Measurements from ENCODE around the gene SPARCL1. TPM values are rescaled to one million over a fixed set of nuclear protein-coding genes. Genes with fewer than 3 reads are reported as not detected.

The SPARCL1 gene
- total RNA-seq, 1 donor from 2014 or later: 302 TPM

DNA sequence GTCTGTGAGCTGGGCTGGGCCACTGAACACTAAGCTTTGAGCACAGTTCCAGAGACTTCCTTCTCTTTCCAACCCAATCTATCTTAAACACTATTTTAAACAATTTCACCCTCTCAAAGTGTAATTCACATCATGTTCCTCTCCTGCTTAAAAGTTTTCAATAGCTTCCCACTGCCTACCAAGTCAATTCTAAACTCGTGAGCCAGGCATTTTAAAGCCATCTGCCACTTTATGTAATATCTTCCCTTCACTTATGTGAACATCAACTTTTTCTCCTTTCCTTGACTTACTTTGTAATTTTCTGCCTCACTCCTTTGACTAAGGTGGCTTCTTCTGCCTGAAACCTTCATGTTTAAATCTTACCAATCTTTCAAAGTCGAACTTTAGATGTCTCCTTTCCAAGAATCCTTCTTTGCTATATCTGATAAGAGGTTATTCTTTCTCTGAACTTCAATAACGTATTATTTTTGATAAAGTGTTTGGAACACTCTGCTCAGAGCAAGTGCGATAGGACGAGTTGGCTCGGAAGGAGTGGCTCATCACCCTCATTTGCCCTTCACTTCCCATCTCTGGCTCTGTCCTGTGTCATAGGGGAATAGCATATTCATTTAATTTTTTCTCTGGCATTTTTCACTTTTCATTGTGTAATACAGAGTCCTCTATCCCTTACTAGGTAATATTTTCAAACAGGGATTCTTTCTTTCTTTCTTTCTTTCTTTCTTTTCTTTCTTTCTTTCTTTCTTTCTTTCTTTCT lies 13.0 kb upstream of the SPARCL1 start:
- no peak for DNase-seq (ENCODE audit: low spot score)

DNA sequence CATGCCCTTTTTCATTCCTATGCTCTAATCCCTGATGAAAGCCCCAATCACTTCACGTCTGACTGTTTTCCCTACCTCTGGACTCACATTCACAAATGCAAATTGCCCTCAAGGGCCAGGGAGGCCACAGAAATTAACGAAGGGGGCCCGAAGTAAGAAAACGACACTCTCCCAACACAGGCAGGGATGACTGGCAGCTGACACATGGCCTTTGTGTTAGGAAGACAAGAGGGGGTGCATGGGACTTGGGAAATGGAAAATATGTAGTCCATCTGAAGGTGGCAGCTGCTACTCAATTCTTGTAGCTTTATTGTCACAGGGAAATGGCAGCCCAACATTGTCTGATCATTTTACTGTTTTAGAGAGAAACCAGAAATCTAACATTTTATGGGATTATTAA lies 12.3 kb upstream of the SPARCL1 start:
- DNase-seq (ENCODE audit: low spot score): no peak

DNA sequence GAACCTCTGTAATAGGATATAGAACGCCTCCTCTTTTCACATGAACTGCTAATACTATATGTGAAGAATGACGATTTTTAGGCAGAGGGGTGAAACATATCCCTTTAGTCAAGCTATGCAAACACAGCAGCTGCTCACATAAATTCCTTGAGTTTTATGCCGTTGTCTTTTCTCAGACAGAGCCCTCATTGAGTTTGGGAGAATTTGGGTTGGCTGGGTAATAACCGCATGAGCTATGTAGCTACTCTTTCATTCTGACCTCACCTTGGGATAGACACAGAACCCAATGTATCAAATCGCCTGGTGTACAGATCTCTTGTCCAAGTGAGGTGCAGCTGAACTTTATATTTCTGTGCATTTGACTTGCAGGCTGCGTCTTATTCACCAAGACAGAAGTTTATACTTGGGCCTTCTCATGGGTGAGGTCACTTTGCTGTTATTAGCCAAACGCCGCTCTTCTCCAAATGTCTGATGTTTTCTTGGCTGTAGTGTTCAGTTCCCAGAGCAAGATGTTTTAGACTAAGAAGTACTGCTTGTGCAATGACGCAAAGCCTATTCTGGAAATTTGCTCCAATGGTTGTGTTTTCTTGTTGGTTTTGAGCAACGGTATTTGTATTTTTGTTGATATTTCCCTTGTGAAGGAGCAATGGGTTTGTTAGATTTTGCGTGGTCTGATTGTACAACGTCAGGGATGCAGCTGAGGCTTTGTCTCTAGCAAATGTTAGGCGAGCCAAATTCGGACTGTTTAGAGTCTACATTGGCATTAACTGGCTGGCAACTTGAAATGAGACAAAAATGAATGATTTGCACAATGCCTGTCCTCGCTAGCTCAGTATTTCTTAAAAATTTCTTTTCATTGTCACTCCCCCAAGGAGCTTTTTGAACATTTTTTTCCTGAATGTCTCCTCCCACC lies 11.2 kb upstream of the SPARCL1 start:
- DNase-seq (ENCODE audit: low spot score): no peak

DNA sequence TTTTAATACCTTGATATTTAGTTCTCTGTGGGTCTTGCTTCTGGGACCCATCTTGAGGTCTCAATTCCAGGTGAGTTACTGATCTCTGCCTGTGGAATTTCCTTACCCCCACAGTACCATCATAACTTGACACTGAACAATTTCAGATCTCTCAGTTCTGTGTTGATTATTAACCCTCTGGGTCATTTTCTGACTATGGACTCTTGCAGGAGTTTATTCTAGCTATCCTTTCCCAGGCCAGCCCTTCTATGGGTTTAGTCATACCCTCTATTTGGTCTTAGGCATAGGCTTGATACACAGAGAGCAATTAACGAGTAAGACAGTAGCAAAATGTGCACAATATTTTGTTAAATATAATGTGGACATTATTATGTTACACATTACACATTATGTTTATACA lies 3.7 kb upstream of the SPARCL1 start:
- DNase-seq (ENCODE audit: low spot score): no peak

DNA sequence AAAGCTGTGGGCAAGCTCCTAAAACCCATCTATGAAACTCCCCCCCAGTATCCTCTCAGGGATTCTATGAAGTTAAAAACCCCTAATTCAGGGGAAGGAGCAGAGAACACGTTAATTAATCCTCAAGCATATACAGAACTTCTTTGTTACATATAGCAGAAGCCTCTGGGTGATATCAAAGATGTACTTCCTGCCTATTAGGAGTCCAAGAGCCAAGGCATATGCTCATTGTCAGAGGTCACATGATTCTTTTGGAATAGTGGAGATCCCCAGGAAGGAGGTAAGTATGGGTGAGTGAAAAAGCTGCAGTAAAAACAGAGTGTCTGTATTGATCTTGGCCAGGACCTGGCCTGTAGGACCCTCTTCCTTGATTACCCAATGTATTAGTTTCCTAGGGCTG lies 2.9 kb upstream of the SPARCL1 start:
- DNase-seq (ENCODE audit: low spot score): no peak

DNA sequence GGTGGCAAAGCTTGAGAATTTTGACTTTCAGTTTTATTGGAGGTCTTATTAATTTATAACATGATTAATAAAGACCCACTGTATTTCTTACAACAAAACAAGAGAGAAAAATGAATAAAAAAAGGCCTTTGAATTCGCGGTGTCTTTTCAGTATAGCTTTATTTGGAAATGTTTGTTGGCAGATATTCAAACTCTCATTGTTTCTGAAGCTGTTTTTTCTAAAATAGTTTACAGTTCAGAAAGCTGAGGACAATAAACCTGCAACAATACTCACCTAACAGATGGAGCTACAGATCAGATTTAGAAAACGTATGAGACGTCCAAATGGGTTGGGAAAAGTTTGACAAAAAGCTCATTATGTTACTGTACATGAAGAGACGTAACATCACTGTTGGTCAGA lies 2.4 kb upstream of the SPARCL1 start:
- no peak for DNase-seq (ENCODE audit: low spot score)

DNA sequence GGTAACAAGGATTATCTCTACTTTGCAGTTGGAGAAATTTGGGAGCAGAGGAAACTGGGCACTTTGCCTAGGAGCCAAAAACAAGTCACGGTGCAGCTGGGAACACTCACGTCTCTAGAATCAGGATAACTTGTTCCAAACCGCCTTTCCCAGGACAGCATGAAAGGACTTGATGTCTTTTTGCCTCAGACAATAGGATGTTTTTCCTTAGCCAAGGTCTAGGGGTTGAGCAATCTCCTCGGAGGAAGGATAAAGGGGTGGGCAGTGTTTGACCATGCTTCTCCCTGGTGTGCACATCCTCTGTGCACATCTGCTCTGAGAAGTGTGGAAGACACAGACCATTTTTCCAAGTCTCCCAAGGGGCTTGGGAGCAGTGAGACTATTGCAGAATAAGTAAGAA lies 1.7 kb upstream of the SPARCL1 start:
- DNase-seq (ENCODE audit: low spot score): no peak

DNA sequence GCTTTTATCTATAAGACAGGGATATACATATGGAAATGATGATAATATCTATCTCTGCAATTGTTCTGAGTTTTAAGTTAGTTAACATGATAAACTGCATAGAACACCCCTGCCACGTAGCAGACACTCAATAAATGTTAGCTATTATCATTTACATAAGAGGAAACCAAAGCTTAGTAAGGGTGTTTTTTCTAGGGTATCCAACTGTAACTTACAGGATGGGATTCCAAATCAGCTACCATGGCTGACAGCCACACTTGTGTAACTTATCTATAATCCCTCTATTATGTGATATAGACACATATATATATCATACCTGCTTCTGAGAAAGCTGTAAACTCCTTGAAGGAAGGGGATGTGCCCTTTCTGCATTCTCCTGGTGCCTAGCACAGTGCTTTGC lies 1.1 kb upstream of the SPARCL1 start:
- DNase-seq (ENCODE audit: low spot score): no peak

DNA sequence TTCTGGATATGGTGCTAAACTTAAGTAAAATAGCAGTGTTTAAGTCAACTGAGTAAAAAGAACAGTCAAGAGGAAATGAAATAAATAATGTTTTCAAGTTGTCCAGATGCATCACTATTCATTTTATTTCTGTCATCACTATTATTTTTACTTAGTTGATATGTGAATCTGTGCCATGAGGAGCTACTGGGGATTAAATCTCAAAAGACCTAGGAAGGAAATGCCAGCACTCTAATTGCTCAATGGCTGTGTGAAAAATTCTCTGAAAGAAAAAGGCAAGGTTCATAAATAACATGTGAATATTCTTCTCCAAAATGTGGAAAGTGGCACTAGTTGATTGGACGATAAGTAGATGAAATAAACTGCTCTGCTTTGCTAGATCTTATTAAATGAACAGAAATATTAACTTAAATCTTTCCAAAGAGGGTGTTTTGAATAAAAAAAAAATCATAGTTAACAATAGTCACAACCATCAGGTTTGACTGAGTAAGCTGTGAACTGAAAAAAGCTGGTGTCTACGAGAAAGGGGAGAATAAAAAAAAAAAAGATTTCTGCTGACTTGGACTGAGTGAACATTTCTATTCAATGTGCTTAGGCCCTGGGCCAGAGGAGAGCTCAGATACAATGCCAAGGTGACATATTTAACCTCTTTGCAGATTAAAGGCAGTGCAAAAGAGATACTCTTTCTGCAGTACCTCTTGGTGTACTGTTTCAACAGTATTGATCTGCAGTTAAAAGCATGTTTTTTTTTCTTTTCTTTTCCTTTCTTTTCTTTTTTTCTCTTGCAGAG lies 1.6 kb downstream of the SPARCL1 start:
- DNase-seq (ENCODE audit: low spot score): no peak

DNA sequence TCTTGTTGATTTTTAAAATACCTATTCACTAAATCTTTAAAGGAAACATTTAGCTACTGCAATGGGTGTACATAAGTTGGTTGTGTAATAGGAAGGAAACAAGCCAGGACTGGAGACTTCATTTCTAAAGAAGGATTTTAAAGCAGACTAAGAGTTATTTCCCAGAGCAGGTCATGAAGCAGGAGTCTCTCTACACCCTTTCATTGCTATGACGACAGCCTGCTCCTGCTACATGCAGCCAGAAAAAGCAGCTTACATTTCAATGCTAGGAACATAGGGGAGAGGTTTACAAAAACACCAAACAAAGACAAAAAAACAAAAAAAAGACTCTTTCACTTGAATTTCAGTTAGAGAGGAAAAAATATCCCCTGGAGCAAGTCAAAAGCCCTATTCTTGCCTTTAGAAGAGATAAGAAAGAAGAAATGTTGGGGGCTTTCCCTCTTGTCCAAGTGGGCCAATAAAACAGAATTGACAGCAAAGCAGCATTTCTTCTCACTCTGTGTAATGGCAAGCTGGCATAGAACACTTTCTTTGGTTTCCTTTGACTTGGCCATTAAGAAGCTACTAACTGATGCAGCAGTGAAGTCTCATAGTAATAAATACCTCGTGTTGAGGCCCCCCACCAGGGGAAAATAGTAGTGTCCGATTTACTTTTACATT lies 3.4 kb downstream of the SPARCL1 start:
- no peak for DNase-seq (ENCODE audit: low spot score)

DNA sequence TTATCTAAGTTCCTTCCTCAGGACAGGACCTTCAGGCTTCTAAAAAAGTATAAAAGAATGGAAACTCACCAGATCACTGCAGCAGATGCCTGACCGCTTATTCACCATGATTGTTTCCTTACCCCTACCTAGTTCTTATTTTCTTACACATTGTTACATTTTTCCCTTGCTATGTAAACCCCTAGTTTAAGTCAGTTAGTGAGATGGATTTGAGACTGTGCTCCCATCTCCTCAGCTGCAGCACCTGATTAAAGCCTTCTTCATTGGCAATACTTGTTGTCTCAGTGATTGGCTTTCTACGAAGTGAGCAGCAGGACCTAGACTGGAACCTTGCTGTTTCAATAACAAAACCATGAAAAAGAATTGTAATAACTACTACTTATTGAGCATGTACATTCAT lies 4.7 kb downstream of the SPARCL1 start:
- DNase-seq (ENCODE audit: low spot score): no peak

DNA sequence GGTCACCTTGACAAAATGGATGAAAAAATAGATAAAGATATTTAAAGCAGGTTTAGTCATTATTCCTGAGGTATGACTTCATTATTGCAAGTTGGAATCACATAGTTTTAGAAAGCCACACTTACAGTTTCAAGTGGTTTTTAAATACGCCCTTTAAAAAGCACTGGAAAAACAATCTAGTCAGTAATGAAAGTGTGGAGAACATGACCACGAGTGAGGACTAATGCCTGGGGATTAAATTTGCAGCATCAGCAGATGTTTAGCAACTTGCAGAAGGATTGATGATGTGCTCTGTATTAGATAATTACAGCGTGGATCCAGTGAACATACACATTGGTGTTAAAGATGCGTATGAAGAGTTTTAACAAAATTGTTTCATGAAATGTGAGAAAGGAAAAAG lies 5.9 kb downstream of the SPARCL1 start:
- no peak for DNase-seq (ENCODE audit: low spot score)

DNA sequence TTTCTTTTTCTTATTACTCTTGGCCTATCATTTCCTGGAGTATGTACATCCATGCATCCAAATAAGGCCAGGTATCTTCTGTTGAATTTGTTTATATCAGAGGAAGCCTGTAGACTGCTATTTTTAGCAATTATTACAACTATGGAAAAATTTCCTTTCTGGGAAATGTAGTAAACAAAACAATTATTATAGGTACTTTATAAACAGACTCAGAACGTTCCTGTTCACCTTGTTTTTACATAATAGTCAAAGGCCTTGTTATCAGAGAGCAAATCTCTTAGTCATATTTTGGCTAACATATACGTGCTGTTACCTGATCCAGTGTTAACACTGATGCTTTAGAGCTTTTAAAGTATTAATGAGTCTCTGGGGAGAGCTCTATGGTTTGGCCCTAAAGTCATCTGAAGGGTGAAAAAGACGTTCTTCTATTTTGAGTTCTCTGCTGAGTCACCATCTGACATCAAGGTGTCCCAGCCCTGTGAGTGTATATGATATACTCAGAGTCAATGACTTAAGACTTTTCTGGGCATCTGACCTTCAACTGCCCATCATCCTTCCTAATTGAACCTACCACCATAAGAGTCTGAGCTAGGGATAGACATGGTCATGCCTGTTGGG lies 7.3 kb downstream of the SPARCL1 start:
- no peak for DNase-seq (ENCODE audit: low spot score)

DNA sequence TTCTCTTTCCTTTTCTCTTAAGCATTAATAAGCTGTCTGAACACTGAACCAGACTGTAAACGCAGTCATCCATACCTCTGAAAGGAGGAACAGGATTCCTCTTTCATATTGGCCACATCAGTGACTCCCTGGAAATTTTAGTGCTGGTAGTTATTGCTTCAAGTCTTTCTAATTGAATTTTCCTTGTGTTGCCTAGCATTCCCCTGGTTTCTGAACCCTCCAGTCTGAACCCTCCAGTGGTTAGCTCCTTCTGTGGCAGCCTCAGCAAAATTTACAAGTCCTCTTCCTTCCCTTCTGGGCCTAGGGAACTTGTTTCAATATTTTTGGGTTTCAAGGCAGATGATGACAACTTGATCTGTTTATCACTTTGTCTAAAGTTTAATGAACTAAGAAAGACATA lies 7.9 kb downstream of the SPARCL1 start:
- no peak for DNase-seq (ENCODE audit: low spot score)

DNA sequence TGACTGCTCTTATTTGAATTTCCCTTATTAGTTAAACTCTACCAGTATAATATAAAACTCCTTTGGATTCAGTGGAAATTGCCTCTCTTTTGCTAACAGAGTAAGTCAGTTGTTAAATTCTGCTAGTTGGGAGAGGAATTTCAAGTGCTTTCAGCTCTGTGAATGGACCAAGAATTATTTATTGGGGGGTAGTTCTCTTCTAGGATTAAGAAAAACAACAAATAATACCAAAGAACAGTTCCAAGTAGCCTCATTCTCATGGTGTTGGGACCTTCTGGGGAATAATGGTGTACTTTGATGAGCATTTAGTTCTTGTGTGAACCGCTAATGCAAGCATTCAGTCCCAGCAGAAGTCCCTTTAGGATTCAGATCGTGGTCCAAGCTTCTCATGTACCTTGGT lies 11.6 kb downstream of the SPARCL1 start:
- DNase-seq (ENCODE audit: low spot score): no peak

DNA sequence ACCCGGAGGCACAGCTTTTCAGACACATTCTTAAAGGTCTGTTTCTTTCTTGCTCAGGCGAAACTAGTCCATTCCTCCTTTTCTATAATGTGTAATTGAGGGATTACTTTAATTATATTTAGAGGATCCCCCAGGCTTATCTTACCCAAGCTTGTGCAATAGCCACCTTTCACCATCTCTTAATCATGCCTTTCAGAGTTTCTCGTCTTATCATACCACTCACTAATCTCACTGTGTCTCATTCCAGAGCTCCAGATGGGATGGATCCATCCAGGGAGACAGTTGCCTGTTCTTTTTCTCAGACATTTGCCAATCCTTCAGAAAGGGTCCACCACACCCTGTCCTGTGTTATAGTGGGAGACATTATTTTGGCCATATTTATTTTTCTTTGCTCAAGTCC lies 12.5 kb downstream of the SPARCL1 start:
- DNase-seq (ENCODE audit: low spot score): no peak

DNA sequence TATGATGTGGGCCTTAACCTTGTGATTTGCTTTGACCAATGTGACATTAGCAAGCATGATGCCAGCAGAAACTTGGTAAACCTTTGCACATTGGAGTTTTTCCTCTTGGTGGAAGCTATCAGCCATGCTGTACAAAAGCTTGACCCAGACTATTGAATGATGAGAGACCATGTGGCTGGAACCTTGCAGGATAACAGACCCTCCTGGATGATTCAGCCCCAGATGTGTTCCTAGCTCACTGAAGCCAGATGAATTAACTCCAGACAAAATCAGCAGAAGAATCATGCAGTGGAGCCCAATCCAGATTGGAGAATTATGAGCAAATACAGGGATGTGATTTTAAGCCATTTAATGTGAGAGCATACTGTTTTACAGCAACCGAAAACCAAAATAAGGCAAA lies 16.8 kb downstream of the SPARCL1 start:
- no peak for DNase-seq (ENCODE audit: low spot score)

DNA sequence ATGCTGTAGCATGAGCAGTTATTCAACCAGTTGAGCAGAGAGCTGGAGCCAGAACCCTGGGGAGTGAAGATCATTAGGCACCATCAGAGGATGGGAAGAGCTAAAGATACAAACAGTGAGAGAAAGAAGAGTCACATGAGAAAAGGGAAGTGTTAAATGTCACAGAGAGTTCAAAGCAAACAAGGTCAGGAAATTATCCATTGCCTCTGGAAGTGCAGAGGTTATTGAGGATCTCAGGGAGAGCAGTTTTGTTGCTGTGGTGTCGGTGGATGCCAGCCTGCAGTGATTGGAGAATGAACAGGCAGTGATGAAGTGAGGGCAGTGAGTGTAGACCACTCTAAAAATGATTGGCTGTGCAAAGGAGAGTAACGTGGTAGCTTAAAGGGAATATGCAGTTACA lies 17.7 kb downstream of the SPARCL1 start:
- no peak for DNase-seq (ENCODE audit: low spot score)

DNA sequence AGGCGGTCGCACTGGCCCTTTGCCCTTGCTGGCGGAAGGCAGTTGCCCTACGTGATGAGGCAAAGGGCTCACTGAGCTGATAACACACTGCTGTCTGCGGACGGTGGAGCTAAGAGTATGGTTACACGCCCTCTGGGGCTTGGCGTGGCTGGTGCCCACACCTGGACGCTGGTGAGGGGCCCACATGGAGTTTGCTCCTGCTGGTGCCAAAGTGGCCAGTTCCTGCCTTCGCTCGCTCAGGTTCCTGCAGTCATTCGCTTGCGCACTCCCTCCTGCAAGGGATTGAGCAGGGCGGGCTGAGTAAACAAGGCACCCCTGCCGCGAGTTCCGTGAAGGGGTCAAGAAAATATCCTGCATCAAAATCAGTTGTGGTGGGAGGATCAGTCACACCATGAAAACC lies 18.4 kb downstream of the SPARCL1 start:
- DNase-seq (ENCODE audit: low spot score): no peak

DNA sequence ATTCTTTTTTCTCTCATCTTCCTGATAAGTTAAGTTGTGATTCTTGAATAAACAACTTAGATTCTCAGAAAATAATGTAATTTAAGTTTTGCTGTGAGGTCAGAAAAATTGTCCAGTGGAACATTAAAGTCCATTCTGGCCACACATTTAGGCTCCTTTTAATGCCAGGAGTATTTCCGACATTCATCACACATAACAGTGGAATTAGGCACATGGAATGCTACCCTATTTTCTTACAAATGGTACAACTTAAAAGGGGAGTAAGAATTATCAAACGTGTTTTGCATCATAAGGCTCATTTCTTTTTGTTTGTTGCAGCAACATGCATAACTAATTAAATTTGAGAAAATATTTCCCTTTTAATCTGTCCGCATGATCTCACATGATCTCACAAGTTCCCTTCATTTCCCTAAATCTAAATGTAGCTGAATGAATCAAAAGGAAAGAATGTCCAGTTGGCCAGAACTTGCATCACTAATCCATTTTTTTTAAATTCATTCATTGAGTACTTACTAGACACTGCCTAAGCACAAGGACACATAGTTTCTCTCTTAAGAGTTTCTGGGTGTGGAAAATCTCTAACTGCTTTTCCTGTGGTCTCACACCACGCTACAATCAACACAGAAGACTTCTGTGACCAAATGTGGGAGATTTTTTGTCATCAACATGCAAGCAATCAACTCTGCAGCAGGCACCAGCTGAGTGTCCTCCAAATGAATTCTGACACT lies 22.0 kb downstream of the SPARCL1 start:
- no peak for DNase-seq (ENCODE audit: low spot score)

All from mesenteric fat pad (tissue), 1 donor.